H54 (cell line): ENCODE measurements around the gene EEF1A1.
"Not testable (repeated sequence)": the region's sequence is repeated elsewhere in the genome, so short reads cannot be mapped to it uniquely, and the experiment has no call there.

ENCODE experiments used
- DNase-seq: peaks from one replicate; pipeline ENCODE4 v3.0.0; 2011; ENCODE audit warnings: low spot score, mixed read lengths; ENCODE audit not compliant: insufficient read length
- FAIRE-seq: peaks from 3 replicates; lab custom pipeline; 2011; peaks lifted over from hg19 to GRCh38; lab: Jason Lieb, UNC
- POLR2A ChIP-seq: IDR thresholded peaks from 2 replicates; pipeline ENCODE4 v1.6.1; 2011; ENCODE audit warnings: low read depth, mild to moderate bottlenecking, low read length

Gene EEF1A1

DNA sequence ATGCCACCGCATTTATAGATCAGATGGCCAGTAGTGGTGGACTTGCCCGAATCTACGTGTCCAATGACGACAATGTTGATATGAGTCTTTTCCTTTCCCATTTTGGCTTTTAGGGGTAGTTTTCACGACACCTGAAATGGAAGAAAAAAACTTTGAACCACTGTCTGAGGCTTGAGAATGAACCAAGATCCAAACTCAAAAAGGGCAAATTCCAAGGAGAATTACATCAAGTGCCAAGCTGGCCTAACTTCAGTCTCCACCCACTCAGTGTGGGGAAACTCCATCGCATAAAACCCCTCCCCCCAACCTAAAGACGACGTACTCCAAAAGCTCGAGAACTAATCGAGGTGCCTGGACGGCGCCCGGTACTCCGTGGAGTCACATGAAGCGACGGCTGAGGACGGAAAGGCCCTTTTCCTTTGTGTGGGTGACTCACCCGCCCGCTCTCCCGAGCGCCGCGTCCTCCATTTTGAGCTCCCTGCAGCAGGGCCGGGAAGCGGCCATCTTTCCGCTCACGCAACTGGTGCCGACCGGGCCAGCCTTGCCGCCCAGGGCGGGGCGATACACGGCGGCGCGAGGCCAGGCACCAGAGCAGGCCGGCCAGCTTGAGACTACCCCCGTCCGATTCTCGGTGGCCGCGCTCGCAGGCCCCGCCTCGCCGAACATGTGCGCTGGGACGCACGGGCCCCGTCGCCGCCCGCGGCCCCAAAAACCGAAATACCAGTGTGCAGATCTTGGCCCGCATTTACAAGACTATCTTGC lies 725 bp downstream of the EEF1A1 start:
- TF ChIP-seq POLR2A = no peak; the same call in 1 of the 2 replicates
- DNase-seq = no peak
- no peak for FAIRE-seq

- DNase-seq, FAIRE-seq: not testable (repeated sequence)
Observed at GRCh38 chr6:73518982-73519881, 1.6 kb downstream of the EEF1A1 start.

DNA sequence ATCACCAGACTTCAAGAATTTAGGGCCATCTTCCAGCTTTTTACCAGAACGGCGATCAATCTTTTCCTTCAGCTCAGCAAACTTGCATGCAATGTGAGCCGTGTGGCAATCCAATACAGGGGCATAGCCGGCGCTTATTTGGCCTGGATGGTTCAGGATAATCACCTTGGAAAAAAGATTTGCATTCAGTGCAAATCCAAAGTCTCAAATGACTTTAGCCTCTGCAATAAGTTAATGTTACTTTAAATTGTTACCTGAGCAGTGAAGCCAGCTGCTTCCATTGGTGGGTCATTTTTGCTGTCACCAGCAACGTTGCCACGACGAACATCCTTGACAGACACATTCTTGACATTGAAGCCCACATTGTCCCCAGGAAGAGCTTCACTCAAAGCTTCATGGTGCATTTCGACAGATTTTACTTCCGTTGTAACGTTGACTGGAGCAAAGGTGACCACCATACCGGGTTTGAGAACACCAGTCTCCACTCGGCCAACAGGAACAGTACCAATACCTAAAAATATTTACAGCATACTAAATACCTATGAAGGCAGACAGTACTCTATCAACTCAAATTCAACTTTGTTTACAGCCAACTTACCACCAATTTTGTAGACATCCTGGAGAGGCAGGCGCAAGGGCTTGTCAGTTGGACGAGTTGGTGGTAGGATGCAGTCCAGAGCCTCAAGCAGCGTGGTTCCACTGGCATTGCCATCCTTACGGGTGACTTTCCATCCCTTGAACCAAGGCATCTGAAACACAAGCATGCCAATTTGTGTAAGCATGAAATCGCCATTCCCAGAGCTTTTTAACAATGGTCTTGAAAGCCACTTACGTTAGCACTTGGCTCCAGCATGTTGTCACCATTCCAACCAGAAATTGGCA lies 2.5 kb downstream of the EEF1A1 start:
- DNase-seq, FAIRE-seq: not testable (repeated sequence)

- no peak for TF ChIP-seq POLR2A
- DNase-seq (no peak), FAIRE-seq (no peak)
Observed at GRCh38 chr6:73516514-73517489, 4.0 kb downstream of the EEF1A1 start.

DNA sequence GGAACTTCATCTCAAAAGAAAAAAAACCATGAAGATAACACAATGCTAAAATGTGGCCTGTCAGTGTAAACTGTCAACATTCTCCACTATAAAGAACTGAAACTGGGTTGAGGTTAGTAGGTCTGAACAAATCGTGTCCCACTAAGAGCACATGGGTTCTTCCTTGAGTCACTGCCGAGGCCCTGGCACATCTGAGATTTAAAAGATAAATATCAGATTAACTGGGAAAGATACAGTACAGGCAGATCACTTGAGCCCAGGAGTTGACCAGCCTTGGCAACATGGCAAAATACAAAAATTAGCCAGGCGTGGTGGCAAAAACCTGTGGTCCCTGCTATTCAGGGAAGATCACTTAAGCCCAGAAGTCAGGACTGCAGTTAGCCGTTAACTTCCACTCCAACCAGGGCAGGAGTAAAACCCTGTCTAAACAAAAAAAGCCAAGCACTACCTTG lies 5.6 kb downstream of the EEF1A1 start:
- FAIRE-seq = peak; percentile 6
- no peak for TF ChIP-seq POLR2A
- DNase-seq = no peak

DNA sequence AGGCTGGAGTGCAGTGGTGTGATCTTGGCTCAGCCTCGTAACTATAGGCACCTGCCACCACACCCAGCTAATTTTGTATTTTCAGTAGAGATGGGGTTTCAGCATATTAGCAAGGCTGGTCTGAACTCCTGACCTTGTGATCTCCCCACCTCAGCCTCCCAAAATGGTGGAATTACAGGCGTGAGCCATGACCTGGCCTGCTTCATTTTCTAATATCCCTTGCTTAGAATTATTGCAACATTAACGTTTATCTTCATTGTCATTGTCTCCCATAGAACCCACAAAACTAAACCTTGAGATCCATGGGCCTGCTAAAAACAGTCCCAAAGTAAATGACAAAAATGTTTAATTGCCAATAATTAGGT lies 6.1 kb downstream of the EEF1A1 start:
- DNase-seq (no peak), FAIRE-seq (no peak)
- TF ChIP-seq POLR2A = no peak

DNA sequence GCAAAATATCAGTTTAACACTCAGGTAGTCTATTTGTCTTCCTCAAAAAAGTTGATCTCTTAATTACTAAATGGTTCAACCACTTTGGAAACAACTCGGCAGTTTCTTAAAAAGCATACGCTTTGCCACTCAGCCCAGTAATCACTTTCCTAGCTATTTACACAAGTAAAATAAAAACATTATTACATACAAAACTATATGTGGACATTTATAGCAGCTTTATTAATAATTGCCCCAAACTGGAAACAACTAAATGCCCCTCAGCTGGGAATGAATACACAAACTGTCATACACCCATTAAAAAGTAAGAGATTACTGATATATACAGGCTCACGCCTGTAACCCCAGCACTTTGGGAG lies 7.4 kb downstream of the EEF1A1 start:
- FAIRE-seq = no peak
- DNase-seq = no peak
- TF ChIP-seq POLR2A = no peak

GRCh38 chr6:73511796-73512195 lies 9.0 kb downstream of the EEF1A1 start:
- DNase-seq (no peak), FAIRE-seq (no peak)
- no peak for TF ChIP-seq POLR2A

- no peak for FAIRE-seq
- TF ChIP-seq POLR2A = no peak
- no peak for DNase-seq
Observed at GRCh38 chr6:73509851-73510250, 11.0 kb downstream of the EEF1A1 start.

DNA sequence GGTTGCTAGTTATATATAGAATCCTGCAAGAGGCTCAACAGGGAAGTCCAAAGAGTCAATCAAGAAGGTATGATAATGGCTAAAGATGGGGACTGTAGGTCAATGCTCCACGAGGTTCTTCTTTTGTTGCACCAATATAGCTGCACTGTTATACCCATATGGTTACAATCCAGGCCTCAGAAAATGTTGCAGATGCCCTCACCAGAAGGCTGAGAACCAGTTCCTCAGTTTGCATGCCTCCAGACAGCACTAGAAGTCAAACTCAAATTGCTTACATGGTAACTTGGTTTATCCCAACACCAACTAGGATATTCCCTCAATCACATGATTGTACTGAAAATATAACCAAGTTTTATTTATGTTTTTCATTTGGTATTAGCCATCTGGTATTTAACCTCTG lies 12.1 kb downstream of the EEF1A1 start:
- DNase-seq = no peak
- FAIRE-seq = no peak
- TF ChIP-seq POLR2A = no peak

DNA sequence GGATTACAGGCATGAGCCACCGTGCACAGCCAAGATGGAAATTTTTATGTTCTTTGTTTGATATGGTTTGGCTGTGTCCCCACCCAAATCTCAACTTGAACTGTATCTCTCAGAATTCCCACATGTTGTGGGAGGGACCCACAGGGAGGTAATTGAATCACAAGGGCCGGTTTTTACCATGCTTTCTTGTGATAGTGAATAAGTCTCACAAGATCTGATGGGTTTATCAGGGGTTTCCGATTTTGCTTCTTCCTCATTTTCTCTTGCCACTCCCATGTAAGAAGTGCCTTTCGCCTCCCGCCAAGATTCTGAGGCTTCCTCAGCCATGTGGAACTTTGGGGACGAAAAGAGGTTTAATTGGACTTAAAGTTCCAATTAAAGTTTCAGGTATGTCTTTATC lies 14.6 kb downstream of the EEF1A1 start:
- no peak for DNase-seq
- TF ChIP-seq POLR2A = no peak
- FAIRE-seq = no peak

DNA sequence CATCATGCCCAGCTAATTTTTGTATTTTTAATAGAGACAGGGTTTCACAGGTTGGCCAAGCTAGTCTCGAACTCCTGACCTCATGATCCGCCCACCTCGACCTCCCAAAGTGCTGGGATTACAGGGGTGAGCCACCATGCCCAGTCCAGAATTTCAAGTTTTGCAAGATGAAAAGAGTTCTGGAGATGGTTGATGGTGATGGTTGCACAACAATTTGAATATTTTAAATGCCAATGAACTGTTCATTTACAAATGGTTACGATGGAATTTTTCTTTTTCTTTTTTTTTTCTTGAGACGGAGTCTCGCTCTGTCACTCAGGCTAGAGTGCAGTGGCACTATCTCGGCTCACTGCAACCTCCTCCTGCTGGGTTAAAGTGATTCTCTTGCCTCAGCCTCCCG lies 15.1 kb downstream of the EEF1A1 start:
- not testable (repeated sequence) for FAIRE-seq

GRCh38 chr6:73505142-73505541 lies 15.7 kb downstream of the EEF1A1 start:
- TF ChIP-seq POLR2A = no peak
- FAIRE-seq (no peak), DNase-seq (no peak)

More for the DNA sequence above, 15.1 kb downstream of the EEF1A1 start:
- not testable (repeated sequence) for DNase-seq
